HuH-7.5 (cell line): ENCODE data around the gene HECTD1.
A peak's percentile ranks its signal among the peaks of the same experiment; 100 is the strongest.
"Not testable (repeated sequence)": the region's sequence is repeated elsewhere in the genome, so short reads cannot be mapped to it uniquely, and the experiment has no call there.

ENCODE experiments used
- DNase-seq: peaks from one replicate; pipeline ENCODE4 v3.0.0; 2011; ENCODE audit warnings: low spot score

The HECTD1 gene

DNA sequence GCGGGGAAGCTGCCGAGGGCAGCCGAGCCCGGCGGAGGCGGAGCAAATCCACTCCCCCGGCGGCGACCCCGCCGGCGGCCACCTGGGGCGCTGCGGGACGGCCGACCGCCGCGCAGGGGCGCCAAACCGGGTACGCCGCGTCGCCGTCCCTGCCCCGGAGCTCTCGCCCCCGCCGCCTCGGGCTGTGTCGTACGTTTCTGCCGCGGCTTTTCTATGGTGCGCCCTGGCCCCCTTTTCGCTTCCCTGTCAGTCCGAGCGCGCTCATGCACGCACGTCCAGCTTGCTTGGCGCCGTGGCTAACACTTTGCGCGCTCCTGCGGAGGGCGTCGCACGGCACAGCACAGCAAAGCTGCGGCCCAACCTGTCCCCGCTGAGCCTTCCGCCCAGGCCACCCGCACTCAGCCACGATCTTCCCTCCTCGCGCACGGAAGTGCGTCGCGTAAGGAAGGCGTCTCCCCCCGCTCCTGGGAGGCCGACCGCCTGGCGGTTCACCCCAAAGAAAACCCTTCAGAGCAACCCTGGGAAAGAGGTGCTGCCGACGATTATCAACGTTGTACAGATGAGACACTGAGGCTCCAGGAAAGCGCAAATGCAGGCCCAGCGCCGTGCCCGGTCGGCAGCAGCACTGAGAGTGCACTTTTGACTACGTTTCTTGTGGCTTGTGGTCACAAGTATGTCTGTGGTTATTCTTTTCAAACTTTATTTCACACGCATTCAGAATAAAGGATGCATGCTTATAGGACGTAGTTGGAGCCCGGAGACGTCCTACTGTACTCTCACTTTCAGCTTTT, at the start of gene HECTD1:
Gene HECTD1, minus strand, starts transcription at position 39 of the 791 bp plus-strand sequence. CDS start 1,857 bp downstream, outside the sequence.
- DNase-seq: peak; percentile 100

DNA sequence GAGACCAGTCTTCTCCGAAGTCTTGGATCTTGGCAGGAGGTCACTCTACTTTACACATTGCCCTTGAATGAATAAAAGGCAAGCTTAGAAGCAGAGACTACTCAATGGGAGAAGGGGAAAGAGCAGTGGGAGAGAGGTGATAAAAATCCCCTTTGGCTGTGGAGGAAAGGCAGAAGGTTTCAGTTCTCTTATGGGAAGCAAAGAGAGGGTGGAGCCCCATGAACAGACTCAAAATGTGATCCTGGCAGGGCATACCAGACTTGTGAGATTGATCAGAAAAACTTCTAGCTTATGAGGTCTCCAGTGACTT, 49.6 kb upstream of the HECTD1 start:
- no peak for DNase-seq

DNA sequence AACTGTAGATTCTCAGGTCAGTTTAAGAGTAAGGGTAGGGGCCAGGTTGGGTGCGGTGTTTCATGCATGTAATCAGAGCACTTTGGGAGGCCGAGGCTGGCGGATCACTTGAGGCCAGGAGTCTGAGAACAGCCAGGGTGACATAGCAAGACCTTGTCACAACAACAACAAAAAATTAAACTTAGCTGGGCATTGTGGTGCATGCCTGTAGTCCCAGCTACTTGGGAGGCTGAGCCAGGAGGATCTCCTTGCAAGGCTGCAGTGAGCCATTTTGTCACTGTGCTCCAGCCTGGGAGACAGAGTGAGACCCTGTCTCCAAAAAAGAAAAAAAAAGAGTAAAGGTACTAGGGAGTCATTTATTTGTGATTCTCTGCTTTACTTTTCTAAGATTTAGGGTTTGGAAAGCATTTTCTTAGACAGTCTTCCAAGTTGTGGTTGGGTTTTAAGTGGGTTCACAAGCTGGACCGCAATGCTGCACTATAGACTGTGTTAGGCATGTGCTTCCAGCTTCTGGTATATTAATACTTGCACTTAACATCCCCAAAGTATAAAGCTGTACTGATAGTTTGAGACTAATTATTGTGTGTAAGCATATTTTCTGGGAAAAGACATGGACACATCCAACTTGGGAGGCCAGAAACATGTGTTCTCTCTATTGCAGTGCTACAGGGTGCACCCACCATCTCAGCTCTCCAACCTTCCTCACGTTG, 49.1 kb upstream of the HECTD1 start:
- no peak for DNase-seq

DNA sequence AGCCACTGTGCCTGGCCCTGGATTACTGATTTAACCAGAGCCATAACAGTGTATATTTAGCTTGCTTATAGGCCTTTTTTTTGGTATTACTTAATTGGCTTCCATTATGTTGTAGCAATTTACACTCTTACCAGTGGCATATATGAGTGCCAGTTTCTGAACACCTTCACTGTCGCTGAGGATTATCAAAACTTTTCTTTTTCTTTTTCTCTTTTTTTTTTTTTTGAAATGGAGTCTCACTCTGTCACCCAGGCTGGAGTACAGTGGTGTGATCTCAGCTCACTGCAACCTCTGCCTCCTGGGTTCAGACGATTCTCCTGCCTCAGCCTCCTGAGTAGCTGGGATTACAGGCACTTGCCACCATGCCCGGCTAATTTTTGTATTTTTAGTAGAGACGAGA, 48.3 kb upstream of the HECTD1 start:
- DNase-seq: not testable (repeated sequence)

DNA sequence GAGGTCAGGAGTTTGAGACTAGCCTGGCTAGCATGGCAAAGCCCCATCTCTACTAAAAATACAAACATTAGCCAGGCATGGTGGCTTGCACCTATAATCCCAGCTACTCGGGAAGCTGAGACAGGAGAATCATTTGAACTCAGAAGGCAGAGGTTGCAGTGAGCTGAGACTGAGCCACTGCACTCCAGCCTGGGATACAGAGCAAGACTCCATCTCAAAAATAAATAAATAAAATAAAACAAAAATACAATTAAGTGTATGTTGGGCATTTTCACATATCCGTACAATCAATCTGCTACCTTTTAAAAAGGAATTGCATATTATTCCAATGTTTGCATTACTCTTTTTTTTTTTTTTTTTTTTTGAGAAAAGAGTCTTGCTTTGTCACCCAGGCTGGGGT, 47.7 kb upstream of the HECTD1 start:
- DNase-seq: no peak

DNA sequence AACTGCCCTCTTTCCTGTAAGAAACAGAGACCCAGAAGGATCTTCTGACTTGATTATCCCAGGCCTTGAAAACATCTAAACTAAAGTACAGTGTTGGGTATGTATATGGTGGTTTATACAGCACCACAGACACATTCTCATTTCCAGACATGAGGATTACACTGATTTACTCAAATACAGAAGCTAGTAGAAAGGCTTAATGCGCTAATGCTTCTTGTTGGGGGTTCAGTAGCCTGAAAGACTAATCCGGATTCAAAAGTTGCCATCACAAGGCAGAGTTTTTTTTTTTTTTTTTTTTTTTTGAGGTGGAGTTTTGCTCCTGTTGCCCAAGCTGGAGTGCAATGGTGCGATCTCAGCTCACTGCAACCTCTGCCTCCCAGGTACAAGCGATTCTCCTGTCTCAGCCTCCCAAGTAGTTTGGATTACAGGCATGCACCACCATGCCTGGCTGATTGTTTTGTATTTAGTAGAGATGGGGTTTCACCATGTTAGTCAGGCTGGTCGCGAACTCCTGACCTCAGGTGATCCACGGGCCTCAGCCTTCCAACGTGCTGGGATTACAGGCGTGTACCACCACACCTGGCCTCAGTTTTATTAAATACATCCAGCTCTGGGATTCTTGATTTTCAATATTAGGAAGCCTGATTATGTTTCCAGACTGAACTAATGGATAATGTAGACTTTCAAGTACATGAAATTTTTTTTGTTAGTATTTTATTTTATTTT, 46.3 kb upstream of the HECTD1 start:
- no peak for DNase-seq

DNA sequence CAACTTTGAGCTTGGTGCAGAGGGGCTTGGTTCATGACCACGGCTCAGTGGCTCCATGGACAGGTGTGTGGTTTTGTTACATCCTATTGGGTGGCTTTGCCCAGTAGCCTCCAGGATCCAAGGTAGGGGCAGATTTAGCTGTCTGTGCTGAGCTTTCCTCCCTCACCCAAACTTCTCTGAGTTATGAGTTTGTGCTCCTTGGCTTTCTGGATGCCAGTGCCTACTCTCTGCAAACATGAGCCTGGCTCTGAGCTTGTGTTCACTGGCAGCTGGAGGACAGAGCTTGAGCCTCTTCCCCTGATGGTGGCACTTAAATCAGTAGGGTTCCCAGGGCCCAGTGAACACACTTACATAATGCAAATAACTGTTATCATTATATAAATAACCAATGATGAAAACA, 45.3 kb upstream of the HECTD1 start:
- no peak for DNase-seq

DNA sequence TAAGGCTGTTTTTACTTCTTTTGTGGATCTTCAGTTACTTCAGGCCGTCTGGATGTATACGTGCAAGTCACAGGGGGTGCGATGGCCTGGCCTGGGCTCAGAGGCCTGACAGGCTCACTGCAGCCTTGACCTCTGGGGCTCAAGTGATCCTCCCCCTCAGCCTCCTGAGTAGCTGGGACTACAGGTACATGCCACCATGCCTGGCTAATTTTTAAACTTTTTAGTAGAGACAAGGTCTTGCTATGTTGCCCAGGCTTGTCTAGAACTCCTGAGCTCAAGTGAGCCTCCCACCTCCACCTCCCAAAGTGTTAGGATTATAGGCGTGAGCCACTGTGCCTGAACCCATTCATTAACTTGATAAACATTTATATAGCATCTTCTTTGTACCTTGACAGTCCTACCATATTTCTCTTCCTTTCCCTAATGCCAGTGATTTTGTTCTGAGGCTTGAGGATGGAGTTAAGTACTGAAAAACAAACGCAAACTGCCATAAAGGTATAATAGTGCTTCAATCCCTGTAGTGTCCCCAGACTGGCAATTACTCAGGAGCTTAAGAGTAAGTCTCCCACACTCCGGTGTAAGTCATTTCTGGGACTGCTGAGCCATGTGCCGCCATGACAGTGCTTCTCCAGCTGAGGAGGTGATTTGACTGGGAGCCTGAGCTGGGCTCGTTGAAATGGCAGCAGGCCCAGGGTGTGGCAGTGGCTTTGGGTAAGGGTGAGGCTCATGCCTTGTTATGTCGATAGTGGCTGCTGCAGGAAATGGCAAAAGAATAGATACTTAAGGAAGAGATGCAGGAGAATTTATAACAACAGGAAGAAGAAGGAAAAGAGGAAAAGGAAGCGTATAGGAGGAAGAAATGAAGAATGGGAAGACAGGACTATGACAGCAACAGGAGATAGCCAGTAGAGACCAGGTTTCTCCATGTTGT, 43.7 kb upstream of the HECTD1 start:
- DNase-seq: no peak

DNA sequence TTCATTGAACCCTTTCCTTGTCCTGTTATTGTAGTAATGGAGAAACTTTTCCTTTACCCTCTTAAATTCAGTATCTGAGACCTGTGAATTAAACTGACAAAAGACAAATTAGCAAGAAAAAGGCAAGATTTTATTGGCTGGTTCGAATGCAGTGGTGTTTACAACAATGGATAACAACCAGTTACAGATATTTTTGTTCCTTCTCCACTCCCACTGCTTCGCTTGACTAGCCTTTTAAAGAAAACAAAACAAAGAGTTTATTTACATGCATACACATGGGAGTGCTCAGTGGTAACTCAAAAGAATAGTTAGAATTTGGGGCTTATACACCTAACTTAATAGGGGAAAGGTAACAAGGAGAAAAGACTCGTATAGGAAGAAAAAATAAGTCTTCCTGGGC, 37.0 kb upstream of the HECTD1 start:
- DNase-seq: no peak

DNA sequence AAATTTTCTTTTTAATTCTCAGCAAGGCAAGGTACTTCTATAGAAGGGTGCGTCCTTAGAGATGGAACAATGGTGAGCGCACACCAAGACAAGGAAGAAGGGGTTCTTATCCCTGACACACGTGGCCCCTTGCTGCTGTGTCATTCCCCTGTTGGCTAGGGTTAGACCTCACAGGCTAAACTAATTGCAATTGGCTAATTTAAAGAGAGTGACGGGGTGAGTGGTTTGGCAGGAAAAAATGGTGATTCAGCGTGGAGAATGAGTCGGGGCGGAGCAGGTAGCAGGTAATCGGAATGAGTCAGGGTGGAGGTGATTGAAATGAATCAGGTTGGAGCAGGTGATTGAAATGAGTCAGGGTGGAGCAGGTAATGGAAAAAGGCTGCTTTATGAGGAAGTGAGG, 36.3 kb upstream of the HECTD1 start:
- no peak for DNase-seq

DNA sequence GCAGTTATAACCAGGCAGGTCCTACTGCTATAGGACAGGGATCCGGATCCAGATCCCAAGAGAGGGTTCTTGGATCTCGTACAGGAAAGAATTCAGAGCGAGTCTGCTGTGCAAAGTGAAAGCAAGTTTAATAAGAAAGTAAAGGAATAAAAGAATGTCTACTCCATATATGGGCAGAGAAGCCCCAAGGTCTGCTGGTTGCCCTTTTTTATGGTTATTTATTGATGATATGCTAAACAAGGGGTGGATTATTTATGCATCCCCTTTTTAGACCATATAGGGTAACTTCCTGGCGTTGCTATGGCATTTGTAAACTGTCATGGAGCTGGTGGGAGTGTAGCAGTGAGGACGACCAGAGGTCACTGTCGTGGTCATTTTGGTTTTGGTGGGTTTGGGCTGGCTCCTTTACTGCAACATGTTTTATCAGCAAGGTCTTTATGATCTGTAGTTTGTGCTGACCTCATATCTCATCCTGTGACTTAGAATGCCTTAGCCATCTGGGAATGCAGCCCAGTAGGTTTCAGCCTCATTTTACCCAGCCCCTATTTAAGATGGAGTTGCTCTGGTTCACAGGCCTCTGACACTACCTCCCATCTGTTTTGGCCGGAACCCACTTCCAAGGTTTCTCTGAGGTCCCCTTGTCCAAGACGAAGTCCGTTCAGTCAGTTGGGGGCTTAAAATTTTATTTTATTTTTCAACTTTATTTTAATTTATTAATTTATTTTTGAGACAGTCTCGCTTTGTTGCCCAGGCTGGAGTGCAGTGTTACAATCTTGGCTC, 34.8 kb upstream of the HECTD1 start:
- DNase-seq: not testable (repeated sequence)

DNA sequence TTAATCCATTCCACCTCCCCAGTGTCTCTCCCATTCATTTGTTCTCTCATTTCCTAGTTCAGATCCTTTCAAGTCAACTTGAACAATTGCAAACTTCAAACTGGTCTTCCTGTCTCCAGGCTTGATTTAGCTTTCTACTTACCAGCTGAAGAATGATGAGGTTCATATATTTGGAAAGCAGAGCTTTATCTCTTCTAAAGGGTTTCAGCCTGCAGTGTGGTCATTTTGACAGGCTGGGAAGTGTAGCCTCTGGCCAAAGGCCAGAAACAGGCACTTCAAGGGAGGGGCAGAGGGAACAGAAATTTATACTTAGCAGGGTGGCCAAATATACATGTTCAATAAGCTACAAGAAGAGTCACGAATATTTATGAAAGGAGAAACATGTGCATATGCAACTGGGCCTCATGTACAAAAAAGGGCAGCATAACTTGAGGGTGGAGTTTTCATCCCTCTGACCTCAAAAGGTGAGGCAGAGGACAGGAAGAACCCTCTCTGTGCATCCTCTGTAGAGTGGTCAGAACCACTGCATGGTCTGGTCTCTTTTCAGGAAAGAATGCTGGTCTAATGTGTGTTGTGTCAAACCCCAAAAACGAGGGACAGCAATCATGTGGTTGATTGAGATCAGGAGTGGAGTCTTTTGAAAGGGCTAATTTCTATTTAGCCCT, 34.0 kb upstream of the HECTD1 start:
- DNase-seq: no peak

DNA sequence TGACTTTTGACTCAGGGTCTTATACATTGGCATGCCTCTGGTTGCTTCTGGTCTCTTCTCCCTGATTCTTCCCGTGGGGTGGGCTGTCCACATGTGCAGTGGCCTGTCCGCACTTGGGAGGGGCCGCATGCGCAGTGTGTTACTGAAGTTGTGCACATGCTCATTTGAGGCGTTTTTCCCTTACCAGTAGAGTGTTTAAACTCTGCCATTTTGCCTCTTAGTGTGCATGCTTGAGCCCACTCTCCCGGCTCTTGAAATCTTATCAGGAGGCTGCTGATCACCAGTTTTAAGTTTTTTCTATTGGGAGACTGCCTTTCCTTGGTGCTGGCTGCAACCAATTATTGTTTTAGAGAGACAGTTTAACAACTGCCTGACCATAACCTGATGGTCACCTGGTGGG, 32.1 kb upstream of the HECTD1 start:
- DNase-seq: no peak

DNA sequence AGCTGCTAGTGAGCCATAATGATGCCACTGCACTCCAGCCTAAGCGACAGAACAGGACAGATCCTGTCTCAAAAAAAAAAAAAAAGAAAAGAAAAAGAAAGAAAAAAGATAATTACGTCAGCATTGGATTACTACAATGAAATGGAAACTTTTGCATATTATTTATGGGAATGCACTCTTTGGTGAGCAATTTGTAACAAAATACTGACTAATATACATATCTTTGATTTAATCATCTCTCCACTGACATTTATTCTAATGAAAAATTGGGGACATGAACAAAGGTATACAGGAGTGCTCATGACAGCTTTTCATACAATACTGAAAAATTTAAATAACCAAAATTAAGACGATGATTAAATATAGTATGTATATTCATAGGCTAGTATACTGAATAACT, 27.9 kb upstream of the HECTD1 start:
- no peak for DNase-seq

DNA sequence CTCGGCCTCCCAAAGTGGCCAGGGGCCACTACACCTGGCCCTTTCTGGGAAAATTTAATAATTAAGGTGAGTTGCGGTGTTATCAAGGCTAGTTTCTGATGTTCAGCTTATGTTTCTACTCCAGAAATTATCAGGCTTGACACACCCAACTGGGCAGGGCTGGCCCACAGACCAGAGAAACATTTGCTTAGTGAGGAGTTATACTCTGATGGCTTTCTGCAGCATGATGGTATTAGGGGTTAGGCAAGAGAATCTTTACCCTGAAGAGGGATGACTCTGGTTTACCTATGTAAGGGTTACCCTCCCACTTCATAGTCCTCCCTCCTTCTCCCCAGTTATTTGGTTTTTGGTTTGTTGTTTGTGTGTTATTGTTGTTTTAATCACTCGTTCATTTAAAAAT, 24.5 kb upstream of the HECTD1 start:
- no peak for DNase-seq

DNA sequence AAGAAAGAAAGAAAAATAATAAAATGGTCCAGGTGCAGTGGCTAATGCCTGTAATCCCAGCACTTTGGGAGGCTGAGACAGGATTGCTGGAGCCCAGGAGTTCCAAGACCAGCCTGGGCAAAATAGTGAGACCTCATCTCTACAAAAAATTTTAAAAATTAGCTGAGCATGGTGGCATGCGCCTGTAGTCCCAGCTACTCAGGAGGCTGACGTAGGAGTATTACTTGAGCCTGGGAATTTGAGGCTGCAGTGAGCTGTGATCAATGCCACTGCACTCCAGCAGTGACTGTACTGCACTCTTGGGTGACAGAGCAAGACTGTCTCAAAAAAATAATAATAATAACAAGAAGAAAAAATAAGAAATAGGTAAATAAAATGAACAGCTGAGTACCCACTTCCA, 23.7 kb upstream of the HECTD1 start:
- DNase-seq: not testable (repeated sequence)

DNA sequence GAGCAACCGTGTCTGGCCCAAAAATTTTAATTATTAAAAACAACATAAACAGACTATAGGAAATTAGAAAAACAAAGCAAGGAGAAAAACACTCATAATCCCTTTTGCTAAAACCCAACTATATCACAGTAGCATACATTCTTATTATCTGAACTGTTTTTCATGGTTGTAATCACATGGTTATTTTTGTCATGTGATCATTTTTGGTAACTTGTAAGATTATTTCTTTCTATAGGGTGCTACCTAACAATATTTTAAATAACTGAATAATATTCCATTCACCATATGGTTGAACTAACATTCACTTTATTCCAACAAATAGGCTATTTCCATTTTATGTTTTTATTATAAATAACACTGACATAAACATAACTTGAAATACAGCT, 23.0 kb upstream of the HECTD1 start:
- DNase-seq: no peak

DNA sequence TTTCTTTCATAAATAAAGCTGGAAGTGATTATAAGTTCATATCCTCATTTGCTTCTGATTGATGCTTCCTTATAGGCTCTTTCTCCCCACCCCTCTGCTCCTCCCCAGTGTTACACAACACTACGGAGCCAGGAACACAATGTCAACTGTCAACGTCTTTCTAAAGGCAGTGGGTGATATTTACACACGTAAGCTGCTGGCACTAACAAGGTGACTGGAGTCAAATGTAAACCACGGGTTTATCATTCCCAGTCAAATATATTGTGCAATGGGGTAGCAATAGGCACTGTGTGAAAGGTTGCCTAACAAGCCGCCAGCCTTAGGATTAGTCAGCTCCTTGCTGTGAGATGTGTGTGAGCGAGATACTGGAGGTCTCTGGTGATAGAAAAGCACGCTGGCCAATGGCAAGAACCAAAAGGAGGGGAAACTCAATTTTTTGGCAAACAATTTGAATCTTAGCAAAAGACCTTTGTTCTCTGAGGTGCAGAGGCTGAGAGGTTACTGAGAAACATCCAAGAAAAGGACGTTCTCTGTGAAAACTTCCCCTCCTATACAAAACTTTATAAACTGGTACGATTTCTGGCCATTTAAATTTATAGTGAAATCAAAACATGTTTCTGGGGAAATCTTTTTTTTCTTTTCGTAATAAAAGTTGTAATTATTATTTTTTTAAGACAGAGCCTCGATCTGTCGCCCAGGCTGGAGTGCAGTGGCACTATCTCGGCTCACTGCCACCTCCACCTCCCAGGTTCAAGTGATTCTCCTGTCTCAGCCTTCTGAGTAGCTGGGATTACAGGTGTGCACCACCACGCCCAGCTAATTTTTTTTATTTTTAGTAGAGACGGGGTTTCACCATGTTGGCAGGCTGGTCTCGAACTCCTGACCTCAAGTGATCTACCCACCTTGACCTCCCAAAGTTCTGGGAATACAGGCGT, 22.3 kb upstream of the HECTD1 start:
- DNase-seq: peak; percentile 99

DNA sequence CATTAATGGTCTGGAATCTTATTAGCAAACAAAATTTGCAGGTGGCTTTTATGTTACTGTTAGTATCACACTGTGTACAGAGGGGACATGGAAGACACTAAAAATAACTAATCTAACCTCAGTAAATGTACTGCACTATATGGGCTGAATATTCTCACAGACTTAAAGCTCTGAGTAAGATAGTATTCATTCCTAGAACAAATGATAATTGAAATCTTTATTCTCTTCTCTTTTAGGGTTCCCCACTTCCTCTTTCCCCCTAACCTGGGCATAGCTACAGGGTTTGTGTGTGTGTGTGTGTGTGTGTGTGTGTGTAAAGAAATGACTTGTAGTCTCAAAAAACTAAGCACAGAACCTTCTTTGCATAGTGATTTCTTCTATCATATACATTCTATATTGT, 21.4 kb upstream of the HECTD1 start:
- DNase-seq: no peak

DNA sequence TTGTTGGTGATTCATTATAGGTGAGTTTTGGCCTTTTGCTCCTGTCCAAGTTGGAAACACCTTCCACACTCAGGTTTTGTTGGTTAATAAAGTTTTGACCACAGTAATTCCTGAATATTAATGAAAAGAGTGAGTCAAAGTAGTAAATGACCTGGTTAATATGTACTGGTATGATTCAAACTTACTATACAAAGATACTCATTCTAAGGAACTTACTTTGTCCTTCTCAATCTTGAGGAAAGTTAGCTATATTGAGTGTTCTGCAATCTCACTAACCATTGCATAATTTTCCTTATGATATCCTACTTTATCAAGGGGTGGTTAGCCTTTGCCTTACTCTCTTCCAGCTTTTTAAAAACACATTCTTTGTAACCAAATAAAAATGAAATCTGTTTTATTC, 20.9 kb upstream of the HECTD1 start:
- DNase-seq: no peak
